Measurements from ENCODE around the gene PITPNB.

DNA sequence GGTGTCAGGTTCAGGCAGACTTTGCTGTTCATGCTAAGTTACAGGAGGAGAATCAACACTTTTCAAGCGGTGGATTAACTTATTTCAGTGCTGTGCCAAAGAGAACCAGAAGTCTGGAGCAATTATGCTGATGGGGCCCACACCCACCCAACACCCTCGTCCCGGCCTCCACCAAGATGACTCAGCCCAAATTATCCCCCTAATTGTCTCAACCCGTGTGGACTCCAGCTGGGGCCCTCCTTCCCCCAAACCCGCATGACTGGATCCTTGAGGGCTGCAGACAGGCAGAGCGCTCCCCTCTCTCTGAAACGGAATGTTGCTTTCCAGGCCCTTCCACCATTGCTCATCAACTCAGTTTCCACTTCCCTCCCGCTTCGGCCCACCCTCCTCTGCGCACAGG is 82.9 kb downstream of the PITPNB start:
- no peak for TF ChIP-seq GATA2 (IDR thresholded peaks at IDR 0.05; ENCODE audit: low read depth, low read length)
- no peak for TF ChIP-seq GATA3 (IDR thresholded peaks at IDR 0.05; ENCODE audit: low read depth, low read length)
